DMS114 treated with DMSO at 0.1 percent for 48 hours (cell line): ENCODE results near the gene HOXC11.
A peak's percentile ranks its signal among the peaks of the same experiment; 100 is the strongest.

ENCODE experiments used
- DNase-seq: peaks from one replicate; lab custom pipeline; 2025; ENCODE audit not compliant: unreplicated experiment; lab: John Stamatoyannopoulos, UW

HOXC11 gene

DNA sequence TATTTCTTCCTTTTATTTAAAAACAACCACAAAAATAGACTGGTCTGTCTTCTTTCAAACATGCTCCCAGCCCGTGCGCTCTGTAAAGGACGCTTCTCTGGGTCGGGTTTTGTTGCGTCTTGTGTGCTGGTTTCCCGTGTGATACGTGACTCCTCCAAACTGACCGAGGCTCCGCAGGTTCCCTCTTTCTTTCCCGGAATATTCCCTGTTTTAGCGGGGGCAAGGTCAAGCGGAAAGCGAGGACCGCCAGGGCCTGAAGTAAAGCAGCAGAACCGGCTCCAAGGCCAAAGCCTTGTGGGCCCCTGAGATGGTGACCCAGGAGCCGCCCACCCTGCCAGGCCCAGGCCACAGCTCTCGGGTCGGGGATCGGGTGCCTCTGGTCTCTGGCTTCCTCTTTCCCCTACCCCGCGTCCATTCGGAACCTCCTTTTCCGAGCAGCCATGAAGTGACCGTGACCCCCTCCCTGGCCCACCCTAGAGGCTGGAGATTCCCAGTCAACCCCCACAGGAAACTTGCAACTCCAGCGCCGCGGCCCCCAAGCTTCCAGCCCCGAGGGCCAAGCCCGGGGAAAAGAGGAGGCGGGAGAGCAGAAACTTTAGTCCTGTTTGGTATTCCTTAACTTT, 11.1 kb downstream of the HOXC11 start:
- DNase-seq, result no peak

DNA sequence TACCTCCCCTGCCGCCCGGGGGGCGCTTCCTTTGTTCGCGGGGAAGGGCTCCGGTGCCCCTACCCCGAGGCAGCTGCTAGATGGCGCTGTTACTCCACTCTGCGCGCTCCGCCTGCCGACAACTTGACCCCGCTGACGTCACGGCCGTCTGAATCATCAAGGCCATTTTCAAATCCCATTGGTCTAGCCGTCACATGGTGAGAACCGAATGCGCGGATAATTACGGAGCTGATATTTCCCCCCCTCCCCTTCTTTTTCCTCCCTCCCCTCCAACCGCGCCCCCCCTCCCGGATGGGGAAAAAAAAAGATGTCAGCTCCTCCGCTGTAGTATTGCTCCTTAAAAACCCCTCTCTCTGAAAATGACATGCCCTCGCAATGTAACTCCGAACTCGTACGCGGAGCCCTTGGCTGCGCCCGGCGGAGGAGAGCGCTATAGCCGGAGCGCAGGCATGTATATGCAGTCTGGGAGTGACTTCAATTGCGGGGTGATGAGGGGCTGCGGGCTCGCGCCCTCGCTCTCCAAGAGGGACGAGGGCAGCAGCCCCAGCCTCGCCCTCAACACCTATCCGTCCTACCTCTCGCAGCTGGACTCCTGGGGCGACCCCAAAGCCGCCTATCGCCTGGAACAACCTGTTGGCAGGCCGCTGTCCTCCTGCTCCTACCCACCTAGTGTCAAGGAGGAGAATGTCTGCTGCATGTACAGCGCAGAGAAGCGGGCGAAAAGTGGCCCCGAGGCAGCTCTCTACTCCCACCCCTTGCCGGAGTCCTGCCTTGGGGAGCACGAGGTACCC, 12.2 kb downstream of the HOXC11 start, which contains the start of gene HOXC10:
Gene HOXC10, plus strand, starts transcription at position 246 of the 791 bp plus-strand sequence. Its CDS starts 114 bp downstream, at position 360.
- peak; percentile 95 for DNase-seq

DNA sequence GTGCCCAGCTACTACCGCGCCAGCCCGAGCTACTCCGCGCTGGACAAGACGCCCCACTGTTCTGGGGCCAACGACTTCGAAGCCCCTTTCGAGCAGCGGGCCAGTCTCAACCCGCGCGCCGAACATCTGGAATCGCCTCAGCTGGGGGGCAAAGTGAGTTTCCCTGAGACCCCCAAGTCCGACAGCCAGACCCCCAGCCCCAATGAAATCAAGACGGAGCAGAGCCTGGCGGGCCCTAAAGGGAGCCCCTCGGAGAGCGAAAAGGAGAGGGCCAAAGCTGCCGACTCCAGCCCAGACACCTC, 12.7 kb downstream of the HOXC11 start:
- DNase-seq, result no peak

GRCh38 chr12:53985994-53986685, 13.2 kb downstream of the HOXC11 start:
- DNase-seq, result no peak

DNA sequence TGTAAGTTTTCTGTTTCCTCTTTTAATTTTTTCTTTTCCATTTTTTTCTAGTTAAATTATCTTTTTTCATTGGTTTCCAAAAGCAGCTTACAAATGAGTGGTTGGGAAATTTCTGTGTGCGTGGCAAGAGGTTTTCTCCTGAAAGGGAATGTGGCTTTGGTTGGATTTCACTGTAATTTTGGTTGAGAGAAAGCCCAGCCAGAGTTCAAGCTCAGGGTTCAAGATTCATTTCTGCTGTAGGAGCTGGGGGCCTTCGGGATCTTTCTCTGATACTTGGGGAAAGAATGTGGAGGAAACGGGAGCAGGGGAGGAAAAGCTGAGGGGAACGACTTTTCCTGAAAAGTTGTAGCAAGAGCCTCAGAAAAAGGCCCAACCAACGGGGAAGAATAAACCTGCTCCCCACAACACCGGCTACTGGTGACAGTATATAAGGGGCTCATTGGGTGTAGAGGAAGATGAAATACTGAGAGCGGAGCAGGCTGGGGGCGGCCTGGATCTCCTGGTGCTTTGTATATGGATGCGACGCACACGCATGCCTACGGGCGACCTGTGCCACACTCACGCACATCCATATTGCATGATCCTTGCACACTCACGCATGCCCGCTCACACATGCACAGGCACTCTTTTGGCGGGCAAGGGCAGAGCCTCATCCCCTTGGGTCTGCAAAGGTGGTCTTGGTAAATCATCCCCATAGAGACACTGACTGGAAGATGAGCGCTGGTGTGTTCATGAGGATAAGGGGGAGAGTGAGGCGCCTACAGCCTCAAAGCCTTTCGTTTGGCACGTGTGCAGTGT, 14.0 kb downstream of the HOXC11 start:
- no peak for DNase-seq

DNA sequence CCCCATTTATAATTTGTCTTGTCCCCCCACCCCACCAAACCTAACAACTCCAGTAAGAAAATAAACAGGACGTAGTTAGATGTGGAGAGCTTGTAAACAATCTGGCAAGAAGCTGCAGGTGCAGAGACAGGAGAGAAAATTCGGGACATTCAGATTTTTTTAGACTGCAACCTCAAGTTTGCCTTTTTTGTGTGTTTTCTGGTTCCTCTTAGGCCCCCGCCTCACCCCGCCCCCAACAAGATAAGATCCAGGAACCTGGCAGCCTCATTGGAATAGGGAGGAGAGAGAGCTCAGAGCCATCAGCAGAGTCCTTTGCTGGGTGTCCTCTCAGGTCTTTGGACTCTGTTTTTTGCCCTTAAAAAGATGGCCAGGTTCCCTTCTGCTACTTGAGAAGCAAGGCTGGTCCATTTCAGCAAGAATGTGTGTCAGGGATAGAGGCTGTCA, 14.9 kb downstream of the HOXC11 start:
- no peak for DNase-seq

GRCh38 chr12:53988541-53989226, 15.8 kb downstream of the HOXC11 start:
- no peak for DNase-seq

GRCh38 chr12:53989227-53990113, 16.5 kb downstream of the HOXC11 start:
- peak; percentile 35 for DNase-seq

DNA sequence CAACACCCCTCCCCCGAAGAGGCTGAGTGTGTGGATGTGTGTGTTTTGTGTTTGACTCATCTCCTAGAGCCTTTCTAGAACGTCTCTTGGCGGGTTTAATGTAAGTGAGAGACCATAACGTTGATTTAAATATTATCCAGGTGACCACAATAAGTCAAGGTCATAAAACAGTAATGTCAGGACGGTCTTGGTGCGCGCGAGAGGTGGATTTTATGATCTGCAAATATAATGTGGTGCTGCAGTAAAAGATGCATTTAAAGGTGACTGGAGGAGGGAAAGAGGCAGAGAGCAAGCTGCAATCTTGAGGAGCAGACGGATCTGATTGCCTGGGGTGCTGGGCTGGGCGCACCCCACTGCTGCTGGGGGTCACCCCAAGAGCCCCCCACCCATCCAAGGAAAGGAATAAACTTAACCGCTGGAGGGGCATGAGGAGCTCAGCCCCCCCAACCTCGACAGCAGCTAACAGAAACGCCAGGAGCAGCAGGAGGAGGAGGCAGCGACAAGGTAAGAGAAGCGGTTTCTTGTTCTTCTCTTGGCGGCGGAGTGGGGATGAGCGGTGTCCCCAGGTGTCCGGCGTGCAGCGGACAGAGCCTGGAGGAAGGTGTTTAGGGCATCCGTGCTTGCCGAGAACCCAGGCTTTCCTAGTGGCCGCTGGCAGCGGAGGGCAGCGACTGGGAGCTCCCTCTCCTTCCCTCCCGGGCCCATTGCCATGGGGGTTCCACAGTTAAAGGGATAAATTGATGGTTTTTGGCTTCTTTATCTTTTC, 17.6 kb downstream of the HOXC11 start:
- no peak for DNase-seq

- no peak for DNase-seq
Observed at GRCh38 chr12:53991077-53991460, 18.1 kb downstream of the HOXC11 start.

DNA sequence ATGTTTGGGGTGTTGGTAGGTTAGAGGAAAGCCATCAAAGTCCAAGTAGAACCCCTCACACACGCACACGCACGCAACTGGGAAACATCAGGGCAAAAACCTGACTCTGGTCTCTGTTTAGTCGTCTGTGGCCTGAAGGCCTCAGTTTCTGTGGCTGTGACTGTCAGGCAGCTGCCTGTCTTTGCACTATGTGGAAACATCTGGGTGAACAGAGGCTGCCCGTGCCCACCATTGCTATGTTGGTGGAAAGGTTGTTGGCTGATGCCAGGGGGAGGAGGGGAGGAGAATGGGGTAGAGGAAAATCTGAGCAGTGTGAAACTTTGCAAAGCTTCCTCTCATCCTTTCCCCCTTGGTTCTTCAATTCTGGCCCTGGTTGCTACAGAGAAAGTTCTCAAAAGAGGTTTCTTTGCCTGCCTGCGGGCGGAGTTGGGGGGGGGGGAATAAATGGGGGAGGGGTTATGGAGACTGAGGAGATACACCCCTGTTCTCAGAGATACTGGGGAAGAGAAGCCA, 19.5 kb downstream of the HOXC11 start:
- DNase-seq, result no peak

GRCh38 chr12:53993162-53994008, 20.5 kb downstream of the HOXC11 start:
- DNase-seq, result no peak

GRCh38 chr12:53994009-53994263, 21.0 kb downstream of the HOXC11 start:
- no peak for DNase-seq

DNA sequence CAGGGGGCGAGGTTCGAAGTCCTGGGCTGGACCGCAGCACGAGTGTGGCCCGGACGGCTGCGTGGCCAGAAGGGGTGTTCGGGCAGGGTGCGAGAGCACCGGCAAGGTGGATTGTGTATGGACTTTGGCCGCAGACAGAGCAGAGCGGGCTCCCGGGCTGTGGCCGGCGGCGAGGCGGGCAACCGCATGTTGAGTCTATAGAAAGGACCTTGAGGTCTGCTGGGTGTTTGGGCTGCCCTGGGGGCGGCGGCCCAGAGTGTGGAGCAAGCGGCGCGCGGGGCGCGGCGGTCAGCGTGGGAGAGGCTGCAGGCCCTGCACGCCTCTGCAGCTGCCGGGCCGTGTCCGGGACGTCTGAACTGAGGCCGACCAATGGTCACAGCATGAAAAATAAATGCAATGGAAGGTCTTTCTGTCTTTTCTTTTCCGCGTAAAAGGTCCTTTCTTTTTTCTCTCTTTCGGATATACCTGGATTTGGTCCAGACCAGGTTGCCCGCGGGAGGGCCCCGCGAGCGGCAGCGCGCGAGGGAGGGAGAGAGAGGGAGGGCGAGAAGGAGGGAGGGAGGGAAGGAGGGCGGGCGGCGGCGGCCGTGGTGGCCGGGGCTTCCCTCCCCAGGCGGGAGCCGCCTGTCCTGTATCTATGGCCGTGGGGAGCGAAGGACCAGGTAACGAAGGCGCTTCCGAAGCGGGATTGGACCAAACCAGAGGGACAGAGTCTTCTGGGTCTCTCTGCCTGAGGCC, 21.5 kb downstream of the HOXC11 start:
- DNase-seq, result no peak

- DNase-seq, result no peak
Observed at GRCh38 chr12:53995002-53995377, 22.1 kb downstream of the HOXC11 start.

- DNase-seq, result peak; percentile 58
Observed at GRCh38 chr12:53995378-53996239, 22.7 kb downstream of the HOXC11 start.
